Upper lobe of left lung (tissue), 4 donors: ENCODE measurements around the gene SPRING1.

ENCODE experiments used
- EP300 ChIP-seq, 4 donors: sonication (generic); formaldehyde crosslinking; IDR thresholded peaks; one replicate each; pipeline ENCODE4 v1.5.1; 2017; ENCODE audit warnings: antibody characterized with exemption in 4 of 4, control low read depth in 2 of 4
- POLR2AphosphoS5 ChIP-seq, 2 donors: sonication (generic); formaldehyde crosslinking; IDR thresholded peaks; one replicate each; pipeline ENCODE4 v1.5.1; 2017; ENCODE audit warnings: antibody characterized with exemption in 2 of 2
- TF ChIP-seq, protein P1 (sequence below), 6 experiments: fragments of 450-650 bp in 4 of 6; fragments of 200-600 bp in 2 of 6; sonication (generic) in 2 of 6; IDR thresholded peaks; one replicate each; pipeline ENCODE4 v1.5.1; 2016 to 2019; ENCODE audit warnings: antibody characterized with exemption in 6 of 6

DNA sequence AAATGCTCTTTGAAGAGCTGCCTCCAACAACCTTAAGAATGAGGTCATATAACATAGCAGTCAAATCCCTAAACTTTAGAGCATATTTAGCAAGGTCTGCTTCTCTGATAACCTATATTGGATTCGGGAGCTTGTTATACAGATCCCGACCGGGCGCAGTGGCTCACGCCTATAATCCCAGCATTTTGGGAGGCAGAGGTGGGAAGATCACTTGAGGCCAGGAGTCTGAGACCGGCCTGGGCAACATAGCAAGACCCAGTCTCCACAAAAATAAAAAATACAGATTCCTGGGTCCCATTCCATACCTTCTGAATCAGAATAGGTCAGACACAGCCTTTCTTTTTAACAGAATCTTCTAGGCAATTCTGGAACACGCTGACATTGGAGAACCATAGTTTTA, 46.7 kb downstream of the SPRING1 start:
- TF ChIP-seq, protein P1, sequence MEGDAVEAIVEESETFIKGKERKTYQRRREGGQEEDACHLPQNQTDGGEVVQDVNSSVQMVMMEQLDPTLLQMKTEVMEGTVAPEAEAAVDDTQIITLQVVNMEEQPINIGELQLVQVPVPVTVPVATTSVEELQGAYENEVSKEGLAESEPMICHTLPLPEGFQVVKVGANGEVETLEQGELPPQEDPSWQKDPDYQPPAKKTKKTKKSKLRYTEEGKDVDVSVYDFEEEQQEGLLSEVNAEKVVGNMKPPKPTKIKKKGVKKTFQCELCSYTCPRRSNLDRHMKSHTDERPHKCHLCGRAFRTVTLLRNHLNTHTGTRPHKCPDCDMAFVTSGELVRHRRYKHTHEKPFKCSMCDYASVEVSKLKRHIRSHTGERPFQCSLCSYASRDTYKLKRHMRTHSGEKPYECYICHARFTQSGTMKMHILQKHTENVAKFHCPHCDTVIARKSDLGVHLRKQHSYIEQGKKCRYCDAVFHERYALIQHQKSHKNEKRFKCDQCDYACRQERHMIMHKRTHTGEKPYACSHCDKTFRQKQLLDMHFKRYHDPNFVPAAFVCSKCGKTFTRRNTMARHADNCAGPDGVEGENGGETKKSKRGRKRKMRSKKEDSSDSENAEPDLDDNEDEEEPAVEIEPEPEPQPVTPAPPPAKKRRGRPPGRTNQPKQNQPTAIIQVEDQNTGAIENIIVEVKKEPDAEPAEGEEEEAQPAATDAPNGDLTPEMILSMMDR (IDR thresholded peaks at IDR 0.05) = no peak
- TF ChIP-seq POLR2AphosphoS5 (IDR thresholded peaks at IDR 0.05) (no peak), EP300 (IDR thresholded peaks at IDR 0.05) (no peak)
